B cell (primary cell): ENCODE results near the gene ZNF443.
"Not testable (repeated sequence)": the region's sequence is repeated elsewhere in the genome, so short reads cannot be mapped to it uniquely, and the experiment has no call there.

ENCODE experiments used
- CTCF ChIP-seq: fragments of 200-600 bp; IDR thresholded peaks from one replicate; pipeline ENCODE4 v1.8.0; 2022; ENCODE audit warnings: antibody characterized with exemption, mild to moderate bottlenecking
- EZH2 ChIP-seq: IDR thresholded peaks from 2 replicates; pipeline ENCODE4 v1.6.1; 2012; ENCODE audit warnings: borderline replicate concordance, low read depth, mild to moderate bottlenecking, moderate library complexity, low read length; ENCODE audit not compliant: insufficient read depth, poor library complexity, severe bottlenecking

GRCh38 chr19:12386365-12386764, 54.5 kb downstream of the ZNF443 start:
- TF ChIP-seq EZH2, CTCF: not testable (repeated sequence)
